Smooth muscle cell of bladder (primary cell): ENCODE data around the gene EPX. TPM values are rescaled to one million over a fixed set of nuclear protein-coding genes. Genes with fewer than 3 reads are reported as not detected.

ENCODE experiments used
- total RNA-seq: library from RNA; depleted of rRNA; stranded (reverse); fragments of >200 nt; gene quantifications from 2 replicates; pipeline ENCODE4 v1.2.3, GENCODE V29; 2014

Gene EPX
- not detected in 2 replicates for total RNA-seq

GRCh38 chr17:58192612-58193011 lies at the start of gene EPX:
TSS of gene EPX (plus strand) at chr17:58192726. CDS start at chr17:58192847, 121 bp downstream.

GRCh38 chr17:58147930-58148434 lies 44.5 kb upstream of the EPX start, which contains the start of gene OR4D1:
TSS of gene OR4D1 (plus strand) at chr17:58148384. CDS start at chr17:58155154, 6,770 bp downstream.

GRCh38 chr17:58166682-58167081 lies 25.8 kb upstream of the EPX start, which contains the start of gene OR4D2:
TSS of gene OR4D2 (plus strand) at chr17:58166982. CDS start at chr17:58169656, 2,674 bp downstream.

GRCh38 chr17:58219007-58219788 lies 26.7 kb downstream of the EPX start, which contains the start of gene MKS1:
TSS of gene MKS1 (minus strand) at chr17:58219255. CDS start at chr17:58219230, 25 bp downstream.

GRCh38 chr17:58238147-58238634 lies 45.7 kb downstream of the EPX start, which contains the start of gene LPO:
TSS of gene LPO (plus strand) at chr17:58238584. CDS start at chr17:58242980, 4,396 bp downstream.

Other genes with a start within 250 kb of the EPX start
- gene CUEDC1, start 237.3 kb upstream of the EPX start, total RNA-seq: 8.1 and 12.1 TPM in 2 replicates
- 28.3 and 31.0 TPM in 2 replicates for gene VEZF1, start 204.5 kb upstream of the EPX start, total RNA-seq
- gene SRSF1, start 185.5 kb upstream of the EPX start, total RNA-seq: 372 and 373 TPM in 2 replicates
- gene DYNLL2, start 109.3 kb upstream of the EPX start, total RNA-seq: 16.8 and 30.3 TPM in 2 replicates
- gene OR4D1, start 44.3 kb upstream of the EPX start, total RNA-seq: not detected in 2 replicates
- gene OR4D2, start 25.7 kb upstream of the EPX start, total RNA-seq: not detected in 2 replicates
- 13.2 and 14.2 TPM in 2 replicates for gene MKS1, start 26.5 kb downstream of the EPX start, total RNA-seq
- gene LPO, start 45.9 kb downstream of the EPX start, total RNA-seq: not detected in 2 replicates
- 0.09 TPM in 1 of 2 replicates, not detected in the other for gene MPO, start 88.2 kb downstream of the EPX start, total RNA-seq
- 0.43 and 0.65 TPM in 2 replicates for gene TSPOAP1, start 136.1 kb downstream of the EPX start, total RNA-seq
- 34.7 and 41.0 TPM in 2 replicates for gene SUPT4H1, start 159.5 kb downstream of the EPX start, total RNA-seq
- gene RNF43, start 224.8 kb downstream of the EPX start, total RNA-seq: not detected in 2 replicates